ENCODE results near the gene RTL10.
"Not testable (repeated sequence)": the region's sequence is repeated elsewhere in the genome, so short reads cannot be mapped to it uniquely, and the experiment has no call there.

RTL10 gene

DNA sequence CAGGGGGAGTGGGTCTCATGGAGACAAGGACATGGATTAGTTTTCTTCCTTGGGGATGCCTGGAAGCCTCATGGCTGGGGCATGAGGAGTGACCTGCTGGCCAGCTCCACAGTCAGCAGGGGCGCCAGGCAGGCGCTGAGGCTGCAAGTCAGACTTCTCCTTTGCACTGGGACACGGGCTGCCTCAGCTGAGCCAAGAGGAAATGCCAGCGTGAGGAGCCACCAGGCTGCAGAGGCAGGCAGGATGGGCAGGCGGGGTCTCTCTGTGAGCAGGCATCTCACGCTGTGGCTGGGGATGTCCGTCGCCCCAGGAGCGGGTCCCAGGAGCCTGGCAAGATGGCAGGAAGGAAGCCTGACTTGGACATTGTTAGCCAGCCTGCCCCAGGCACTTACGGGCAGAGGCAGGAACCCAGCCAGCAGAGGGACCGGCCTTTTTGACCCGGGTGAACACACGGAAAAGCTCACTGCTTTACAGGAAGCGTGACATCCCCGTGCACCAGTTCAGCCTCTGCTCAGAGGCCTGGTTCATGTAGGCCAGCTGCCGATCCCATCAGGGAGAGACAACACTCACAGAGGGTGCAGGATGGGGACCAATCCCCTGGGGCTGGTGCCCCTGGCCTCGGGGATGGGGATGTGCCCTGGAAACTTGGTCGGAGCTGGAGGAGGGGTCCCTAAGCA lies 10.2 kb downstream of the RTL10 start:
- DNase-seq (ENCODE audit: low read depth, low spot score) = no peak

GRCh38 chr22:19843857-19844376 lies 10.8 kb downstream of the RTL10 start:
- DNase-seq (ENCODE audit: low read depth, low spot score) = no peak

- DNase-seq (ENCODE audit: low read depth, low spot score) = no peak
Measured at GRCh38 chr22:19843107-19843856, 11.4 kb downstream of the RTL10 start.

GRCh38 chr22:19842393-19843106 lies 12.1 kb downstream of the RTL10 start:
- no peak for DNase-seq (ENCODE audit: low read depth, low spot score)

DNA sequence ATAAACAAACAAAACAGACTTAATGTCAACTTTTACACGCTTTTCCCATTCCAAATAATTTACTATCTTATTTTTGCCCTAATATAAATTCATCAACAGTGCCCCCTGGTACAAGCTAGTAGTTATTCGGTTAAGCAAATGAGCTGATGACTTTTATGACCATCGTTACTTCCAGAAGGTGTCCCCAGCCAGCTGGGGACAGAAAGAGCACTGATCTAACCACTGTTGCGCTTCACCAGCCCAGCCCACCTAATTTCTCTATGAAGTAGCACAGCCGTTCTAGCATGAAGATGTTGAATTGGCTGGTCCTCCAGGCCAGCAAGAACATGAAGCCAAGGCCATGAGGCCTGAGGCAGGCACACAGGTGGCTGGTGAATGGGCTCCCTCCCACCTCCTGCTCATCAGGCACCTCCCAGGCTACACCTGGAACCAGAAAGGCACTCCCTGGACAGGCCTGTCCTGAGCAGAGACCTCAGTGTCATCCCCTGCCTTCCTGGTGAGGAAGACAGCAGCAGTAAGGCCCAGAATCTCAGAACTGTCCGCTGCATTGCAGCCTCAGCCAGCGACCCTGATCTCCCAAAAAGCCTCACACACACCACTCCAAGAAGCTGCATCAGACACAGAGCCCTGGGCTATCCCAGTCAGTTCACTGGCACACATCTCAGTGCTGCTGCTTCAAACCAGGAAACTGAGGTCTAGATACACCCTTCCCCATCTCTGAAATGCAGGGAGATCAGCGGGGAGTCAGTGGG lies 12.9 kb downstream of the RTL10 start:
- no peak for DNase-seq (ENCODE audit: low read depth, low spot score)

GRCh38 chr22:19840955-19841640 lies 13.6 kb downstream of the RTL10 start:
- no peak for DNase-seq (ENCODE audit: low read depth, low spot score)

DNA sequence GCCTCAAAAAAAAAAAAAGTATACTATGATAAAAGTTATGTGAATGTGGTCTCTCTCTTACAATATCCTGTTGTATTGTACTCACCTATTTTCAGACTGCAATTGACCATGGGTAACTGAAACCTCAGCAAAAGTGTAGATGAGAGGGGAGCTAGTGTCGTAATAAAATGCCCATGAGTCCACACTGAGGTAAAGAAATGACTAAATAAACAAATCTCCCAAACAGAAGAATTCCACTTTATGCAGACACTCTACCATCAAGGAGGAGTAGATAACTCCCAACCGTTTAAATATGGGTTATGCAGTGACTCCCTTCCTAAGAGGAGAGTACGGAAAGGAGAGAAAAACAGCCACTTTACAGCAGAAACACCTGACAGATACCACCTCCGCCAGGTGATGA lies 14.6 kb downstream of the RTL10 start:
- DNase-seq (ENCODE audit: low read depth, low spot score) = no peak

- DNase-seq (ENCODE audit: low read depth, low spot score) = no peak
Measured at GRCh38 chr22:19837915-19838314, 16.8 kb downstream of the RTL10 start.

DNA sequence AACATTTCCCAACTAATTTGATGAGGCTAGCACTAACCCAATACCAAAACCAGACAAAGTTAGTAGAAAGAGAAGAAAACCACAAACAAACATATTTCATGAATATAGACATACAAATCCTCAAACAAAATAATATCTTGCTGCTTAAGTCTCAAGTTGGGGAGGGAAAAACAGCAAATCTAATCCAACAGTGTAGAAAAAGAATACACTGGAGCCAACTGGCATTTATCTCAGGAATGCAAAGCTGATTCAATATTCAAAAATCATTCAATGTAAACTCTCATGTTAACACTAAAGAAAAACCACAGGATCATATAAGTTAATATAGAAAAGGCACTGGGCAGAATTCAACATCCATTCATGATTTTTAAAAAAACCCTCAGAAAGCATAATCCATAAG lies 18.2 kb downstream of the RTL10 start:
- no peak for DNase-seq (ENCODE audit: low read depth, low spot score)

DNA sequence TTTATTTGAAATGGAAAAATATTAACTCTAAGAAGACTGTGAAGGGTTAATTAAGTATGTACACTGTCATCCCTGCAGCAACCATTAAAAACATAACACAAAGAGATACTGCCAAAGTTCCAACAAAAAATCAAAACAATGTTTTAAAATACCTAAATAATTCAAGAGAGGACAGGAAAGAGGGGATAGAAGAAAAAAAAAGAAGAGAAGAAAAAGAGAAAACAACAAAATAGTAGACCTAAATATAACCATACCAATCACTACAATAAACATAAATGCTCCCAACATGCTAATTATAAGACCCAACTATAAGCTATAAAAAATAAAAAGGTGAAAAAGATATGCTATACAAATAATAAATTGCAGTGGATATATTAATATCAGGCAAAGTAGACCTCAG lies 20.1 kb downstream of the RTL10 start:
- DNase-seq (ENCODE audit: low read depth, low spot score) = no peak

- not testable (repeated sequence) for DNase-seq (ENCODE audit: low read depth, low spot score)
Measured at GRCh38 chr22:19833327-19833726, 21.3 kb downstream of the RTL10 start.

DNA sequence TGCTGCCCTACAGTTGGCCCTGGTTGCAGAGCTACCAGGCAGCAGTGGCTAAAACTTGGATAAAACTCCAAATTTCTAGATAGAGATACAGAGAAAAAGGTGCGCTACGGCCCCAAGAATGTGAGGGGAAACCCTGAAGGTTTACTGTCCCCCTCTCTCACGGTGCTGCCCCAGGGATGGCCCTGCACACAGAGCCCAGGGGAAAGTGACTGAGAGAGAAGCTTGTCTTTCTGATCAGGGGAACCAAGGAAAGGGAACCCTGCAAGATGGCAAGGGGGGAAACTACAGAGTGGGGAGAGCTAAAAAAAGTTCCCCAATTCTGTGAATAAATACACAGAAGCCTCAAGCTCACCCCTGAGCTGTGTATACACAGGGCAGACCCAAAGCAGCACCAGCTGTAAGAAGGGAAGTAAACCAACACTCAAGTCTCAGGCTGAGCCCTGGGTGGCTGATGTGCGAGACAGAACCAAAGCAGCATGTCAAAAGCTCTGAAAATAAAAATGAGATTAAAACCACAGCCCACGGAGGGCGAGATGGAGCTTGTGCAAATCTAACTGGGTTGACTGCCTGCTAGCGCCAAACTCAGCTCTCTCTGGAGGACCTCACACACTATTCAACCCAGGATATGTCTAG lies 22.1 kb downstream of the RTL10 start:
- no peak for DNase-seq (ENCODE audit: low read depth, low spot score)

GRCh38 chr22:19831979-19832378 lies 22.7 kb downstream of the RTL10 start:
- DNase-seq (ENCODE audit: low read depth, low spot score) = not testable (repeated sequence)

DNA sequence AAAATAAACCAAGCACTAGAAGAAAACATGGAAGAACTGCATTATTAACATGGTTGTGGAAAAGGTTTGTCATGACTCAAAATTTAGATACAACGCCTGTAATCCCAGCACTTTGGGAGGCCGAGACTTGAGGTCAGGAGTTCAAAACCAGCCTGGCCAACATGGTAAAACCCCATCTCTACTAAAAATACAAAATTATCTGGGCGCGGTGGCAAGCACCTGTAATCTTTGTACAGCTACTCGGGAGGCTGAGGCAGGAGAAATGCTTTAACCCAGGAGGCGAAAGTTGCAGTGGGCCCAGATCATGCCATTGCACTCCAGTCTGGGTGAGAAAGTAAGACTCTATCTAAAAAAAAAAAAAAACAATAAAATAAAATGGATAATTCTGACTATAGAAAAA lies 23.7 kb downstream of the RTL10 start:
- DNase-seq (ENCODE audit: low read depth, low spot score) = no peak

- no peak for DNase-seq (ENCODE audit: low read depth, low spot score)
Measured at GRCh38 chr22:19828035-19828401, 26.7 kb downstream of the RTL10 start.

DNA sequence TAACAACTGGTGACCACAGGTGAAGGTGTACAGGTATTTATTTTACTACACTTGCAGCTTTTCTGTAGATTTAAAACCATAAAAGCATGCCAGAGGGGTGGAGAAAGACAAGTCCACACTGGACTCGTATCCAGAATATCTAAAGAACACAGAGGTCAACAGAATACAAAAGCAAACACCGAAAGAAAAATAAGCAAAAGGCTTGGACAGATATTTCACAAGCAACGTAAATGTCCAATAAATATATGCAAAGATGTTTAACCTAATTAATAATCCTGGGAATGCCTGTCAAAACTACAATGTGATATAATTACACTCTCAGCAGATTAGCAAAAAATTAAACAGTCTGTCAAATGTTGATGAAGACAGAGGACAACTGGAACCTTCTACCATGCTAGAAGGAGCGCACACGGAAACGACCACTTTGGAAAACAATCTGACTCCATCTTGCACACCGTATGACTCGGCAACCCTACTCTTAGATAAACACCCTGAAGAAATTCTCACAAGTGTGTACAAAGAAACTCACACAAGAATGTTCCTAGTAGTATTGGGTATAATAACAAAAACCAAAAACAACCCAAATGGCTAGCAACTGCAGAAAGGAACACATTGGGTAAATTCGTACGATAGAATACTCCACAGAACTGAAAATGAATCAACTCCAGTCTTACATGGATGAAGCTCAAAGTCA lies 27.2 kb downstream of the RTL10 start:
- no peak for DNase-seq (ENCODE audit: low read depth, low spot score)

DNA sequence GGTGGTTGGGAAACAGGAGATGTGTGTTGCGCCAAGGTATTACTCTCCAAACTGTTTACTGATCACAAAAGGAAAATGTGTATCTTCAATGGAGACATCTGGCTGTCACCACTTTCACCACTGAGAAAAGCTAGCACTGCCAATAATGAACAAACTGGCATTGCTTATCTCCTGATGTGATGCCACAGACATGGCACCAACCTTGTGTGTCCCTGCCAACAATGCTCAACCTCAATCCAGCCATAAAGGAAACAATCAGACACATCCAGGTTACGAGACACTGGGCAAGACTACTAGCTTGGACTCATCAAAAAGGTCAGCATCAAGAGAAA lies 28.1 kb downstream of the RTL10 start:
- DNase-seq (ENCODE audit: low read depth, low spot score) = no peak

DNA sequence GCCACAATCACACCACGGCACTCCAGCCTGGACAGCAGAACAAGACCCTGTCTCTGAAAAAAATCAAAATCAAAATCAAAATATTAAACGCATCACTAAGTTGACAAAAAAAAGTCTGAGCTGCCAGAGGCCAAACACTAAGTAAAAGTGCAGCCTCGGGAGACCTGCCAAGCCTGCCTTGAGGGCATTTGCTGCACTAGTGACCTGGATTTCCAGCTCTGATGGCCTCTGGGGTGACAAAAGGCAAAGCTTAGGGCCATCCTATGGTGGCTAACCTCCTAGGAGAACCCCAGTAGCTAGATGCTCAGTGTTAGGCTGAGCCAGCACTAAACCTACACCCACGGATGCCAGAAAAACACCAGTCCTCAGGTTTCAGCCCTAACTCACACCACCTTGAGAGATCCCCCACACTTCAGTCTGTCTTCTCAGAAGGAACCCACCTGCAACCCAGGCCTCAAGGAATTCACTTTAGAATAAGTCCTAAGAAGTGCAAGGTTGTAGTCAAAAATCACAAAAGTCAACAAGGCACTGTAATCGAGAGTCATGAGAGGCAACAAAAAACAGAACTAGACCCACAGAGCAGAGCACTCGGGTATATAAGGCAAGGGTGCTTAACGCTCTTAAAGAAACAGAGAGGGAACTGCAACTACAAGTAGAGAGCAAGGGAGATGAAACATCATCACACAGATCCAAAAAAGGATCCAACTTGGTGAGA lies 28.6 kb downstream of the RTL10 start:
- DNase-seq (ENCODE audit: low read depth, low spot score) = no peak

- DNase-seq (ENCODE audit: low read depth, low spot score) = no peak
Measured at GRCh38 chr22:19824926-19825339, 29.7 kb downstream of the RTL10 start.
